ENCODE measurements around the gene GLB1L2. TPM values are rescaled to one million over a fixed set of nuclear protein-coding genes. Genes with fewer than 3 reads are reported as not detected.

GLB1L2 gene
- total RNA-seq, 5 donors from 2014 or later (not counting 1 experiment from before 2014, with no cell fraction given), result 1.4 to 3.6 (median 2.3) TPM

DNA sequence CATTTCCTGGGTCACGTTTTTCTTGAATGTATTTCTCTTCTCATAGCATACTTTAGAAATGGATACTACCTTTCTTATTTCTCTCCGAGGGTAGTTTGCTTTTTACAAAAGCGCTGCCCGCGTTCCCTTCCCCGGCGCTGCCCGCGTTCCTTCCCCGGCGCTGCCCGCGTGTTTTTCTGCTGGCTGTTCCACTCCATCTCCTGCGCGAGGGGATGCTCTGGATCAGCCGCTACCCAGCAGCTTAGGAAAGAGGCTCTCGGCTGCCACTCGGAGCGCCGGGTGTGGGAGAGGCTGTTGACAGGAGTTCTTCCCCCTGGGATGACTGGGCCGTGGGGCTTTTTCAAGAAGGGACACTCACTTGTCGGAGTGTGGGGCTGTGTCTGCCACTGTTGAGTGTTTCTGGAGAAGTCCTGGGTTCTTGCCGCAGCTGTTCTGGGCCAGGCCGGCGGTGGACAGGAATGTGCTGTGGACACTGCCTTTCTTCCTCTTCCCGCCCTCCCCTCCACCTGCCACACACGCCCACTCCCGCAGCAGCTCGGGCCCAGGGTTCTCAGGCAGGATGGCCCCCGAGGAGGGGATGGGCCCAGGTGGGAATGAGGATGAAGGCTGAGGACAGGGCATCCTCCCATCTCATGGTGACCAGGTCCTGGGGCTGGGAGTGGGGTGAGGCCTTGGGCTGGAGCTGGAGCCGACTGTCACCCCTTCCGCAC lies 30.6 kb downstream of the GLB1L2 start:
- peaks cover 5 to 12% of the 10 kb centered on the region in 2 donors for H3K27me3 Mint-ChIP-seq
- H3K4me3 Mint-ChIP-seq, result peak overlapping the region in 1 of 3 donors; percentile 64
- H3K4me1 Mint-ChIP-seq, result peaks cover 14 to 21% (median 19%) of the 10 kb centered on the region in 3 donors
- no peak overlapping the region for H3K27ac Mint-ChIP-seq
- ChIA-PET CTCF (no interaction called here), POLR2A (no interaction called here)
- Histone ChIP-seq H3K36me3 (ENCODE audit: control insufficient read depth in 2 of 2, extremely low read depth in 1 of 2, insufficient read depth in 1 of 2, low read length in 1 of 2) (no peaks in the 10 kb centered on the region), H3K27ac (ENCODE audit: low read length) (no peak overlapping the region), H3K4me1 (ENCODE audit: control insufficient read depth in 1 of 2, extremely low read depth in 1 of 2, insufficient read depth in 2 of 2, low read length in 2 of 2) (peaks cover 0 to 10% of the 10 kb centered on the region in 2 experiments), H3K9me3 (no peaks in the 10 kb centered on the region), H3K27me3 (replicated peaks in 1 of 2; ENCODE audit: control insufficient read depth in 2 of 2, extremely low read depth in 1 of 2, insufficient read depth in 2 of 2, low read length in 1 of 2) (peaks cover 0 to 30% of the 10 kb centered on the region in 2 experiments), H3K4me3 (ENCODE audit: control insufficient read depth in 1 of 2, extremely low read depth in 1 of 2, low read length in 1 of 2) (no peak overlapping the region)
- peak in 1 of 35 experiments; percentile 2 for DNase-seq
- ATAC-seq (replicated peaks in 1 of 4), result no peak
- 97% methylated on average over 6 of the region's 32 CpGs for WGBS (ENCODE audit: insufficient coverage)
- no peaks in the 10 kb centered on the region for H3K36me3 Mint-ChIP-seq
- H3K9me3 Mint-ChIP-seq, result no peaks in the 10 kb centered on the region

DNA sequence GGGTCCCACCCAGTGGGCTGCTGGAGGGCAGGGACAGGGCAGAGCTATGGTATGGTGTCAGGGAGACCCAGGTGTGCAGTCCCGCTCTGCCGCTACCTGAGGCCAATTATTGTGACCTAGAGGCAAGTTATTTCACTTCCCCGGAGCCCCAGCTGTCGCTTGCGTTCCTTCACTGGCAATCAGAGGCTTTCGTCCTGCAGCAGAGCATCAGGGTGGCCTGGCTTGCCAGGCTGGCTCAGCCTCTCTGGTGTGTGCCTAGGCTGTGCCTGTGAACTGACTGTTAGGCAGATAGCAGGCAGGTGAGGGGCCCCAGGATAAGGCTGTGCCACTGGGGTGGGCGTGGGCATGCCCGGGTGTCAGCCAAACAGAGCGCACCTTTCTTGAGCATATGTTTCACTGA lies 31.4 kb downstream of the GLB1L2 start:
- H3K27me3 Mint-ChIP-seq, result peaks cover 5 to 12% of the 10 kb centered on the region in 2 donors

DNA sequence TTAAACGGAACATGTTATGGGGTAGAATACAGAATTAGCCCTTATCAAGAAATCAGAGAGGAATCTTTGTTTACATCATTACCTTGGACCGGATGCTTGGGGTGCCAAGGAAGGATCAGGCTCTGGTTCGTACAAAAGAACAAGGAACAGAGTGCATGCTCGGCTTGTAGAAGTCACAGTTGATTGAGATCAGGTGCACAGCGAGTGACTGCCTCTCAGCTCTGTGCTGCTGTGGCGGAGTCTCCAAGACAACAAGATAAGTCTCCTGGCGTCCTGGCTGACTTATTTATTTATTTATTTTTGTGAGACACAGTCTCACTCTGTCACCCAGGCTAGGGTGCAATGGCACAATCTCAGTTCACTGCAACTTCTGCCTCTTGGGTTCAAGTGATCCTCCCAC lies 31.8 kb downstream of the GLB1L2 start:
- 94% methylated on average over 6 of the region's 7 CpGs for WGBS (ENCODE audit: insufficient coverage)

More for the DNA sequence above, 31.4 kb downstream of the GLB1L2 start:
- Histone ChIP-seq H3K27me3 (replicated peaks in 1 of 2; ENCODE audit: control insufficient read depth in 2 of 2, extremely low read depth in 1 of 2, insufficient read depth in 2 of 2, low read length in 1 of 2) (peaks cover 0 to 30% of the 10 kb centered on the region in 2 experiments), H3K36me3 (ENCODE audit: control insufficient read depth in 2 of 2, extremely low read depth in 1 of 2, insufficient read depth in 1 of 2, low read length in 1 of 2) (no peaks in the 10 kb centered on the region), H3K27ac (ENCODE audit: low read length) (no peak overlapping the region), H3K9me3 (no peaks in the 10 kb centered on the region), H3K4me1 (ENCODE audit: control insufficient read depth in 1 of 2, extremely low read depth in 1 of 2, insufficient read depth in 2 of 2, low read length in 2 of 2) (peaks cover 0 to 10% of the 10 kb centered on the region in 2 experiments), H3K4me3 (ENCODE audit: control insufficient read depth in 1 of 2, extremely low read depth in 1 of 2, low read length in 1 of 2) (no peak overlapping the region)
- WGBS (ENCODE audit: insufficient coverage), result 100% methylated on average over 6 of the region's 9 CpGs
- Mint-ChIP-seq H3K36me3 (no peaks in the 10 kb centered on the region), H3K4me3 (no peak overlapping the region), H3K9me3 (no peaks in the 10 kb centered on the region), H3K27ac (no peak overlapping the region), H3K4me1 (peaks cover 14 to 21% (median 19%) of the 10 kb centered on the region in 3 donors)
- DNase-seq, result no peak
- CTCF ChIA-PET, result no interaction called here
- POLR2A ChIA-PET, result no interaction called here
- no peak for ATAC-seq (replicated peaks in 1 of 4)

DNA sequence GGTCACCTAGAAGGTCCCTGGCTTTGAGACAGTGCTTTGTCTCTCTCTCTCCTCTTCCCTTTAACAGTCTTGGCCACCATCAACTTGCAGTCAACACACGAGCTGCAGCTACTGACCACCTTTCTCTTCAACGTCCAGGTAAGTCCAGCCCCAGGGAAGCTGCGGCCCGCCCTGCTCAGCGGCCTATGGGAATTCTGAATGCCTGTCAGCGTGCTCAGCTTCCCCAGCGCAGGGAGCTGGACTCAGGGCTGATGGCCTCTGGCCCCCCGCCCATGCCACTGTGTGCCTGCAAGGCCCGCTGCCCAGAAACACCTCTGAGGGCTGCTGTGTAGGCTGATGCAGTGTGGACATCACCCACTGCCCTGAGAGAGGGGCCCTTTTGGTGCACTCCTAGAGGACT lies 32.5 kb downstream of the GLB1L2 start:
- CTCF ChIA-PET, result no interaction called here
- Histone ChIP-seq H3K27ac (ENCODE audit: low read length) (no peak overlapping the region), H3K4me3 (ENCODE audit: control insufficient read depth in 1 of 2, extremely low read depth in 1 of 2, low read length in 1 of 2) (no peak overlapping the region), H3K9me3 (no peaks in the 10 kb centered on the region), H3K36me3 (ENCODE audit: control insufficient read depth in 2 of 2, extremely low read depth in 1 of 2, insufficient read depth in 1 of 2, low read length in 1 of 2) (no peaks in the 10 kb centered on the region), H3K27me3 (replicated peaks in 1 of 2; ENCODE audit: control insufficient read depth in 2 of 2, extremely low read depth in 1 of 2, insufficient read depth in 2 of 2, low read length in 1 of 2) (peaks cover 0 to 30% of the 10 kb centered on the region in 2 experiments), H3K4me1 (ENCODE audit: control insufficient read depth in 1 of 2, extremely low read depth in 1 of 2, insufficient read depth in 2 of 2, low read length in 2 of 2) (peaks cover 0 to 10% of the 10 kb centered on the region in 2 experiments)
- 84% methylated on average over 9 of the region's 9 CpGs for WGBS (ENCODE audit: insufficient coverage)
- POLR2A ChIA-PET, result no interaction called here
- ATAC-seq (replicated peaks in 1 of 4) (no peak), DNase-seq (no peak)
- peaks cover 14 to 21% (median 19%) of the 10 kb centered on the region in 3 donors for H3K4me1 Mint-ChIP-seq
- no peaks in the 10 kb centered on the region for H3K9me3 Mint-ChIP-seq
- H3K4me3 Mint-ChIP-seq, result no peak overlapping the region
- no peak overlapping the region for H3K27ac Mint-ChIP-seq
- no peaks in the 10 kb centered on the region for H3K36me3 Mint-ChIP-seq
- peaks cover 5 to 12% of the 10 kb centered on the region in 2 donors for H3K27me3 Mint-ChIP-seq

More for the DNA sequence above, 31.8 kb downstream of the GLB1L2 start:
- H3K27me3 ChIP-seq (replicated peaks in 1 of 2; ENCODE audit: control insufficient read depth in 2 of 2, extremely low read depth in 1 of 2, insufficient read depth in 2 of 2, low read length in 1 of 2), result peaks cover 0 to 30% of the 10 kb centered on the region in 2 experiments
- H3K36me3 ChIP-seq (ENCODE audit: control insufficient read depth in 2 of 2, extremely low read depth in 1 of 2, insufficient read depth in 1 of 2, low read length in 1 of 2), result no peaks in the 10 kb centered on the region
- peaks cover 0 to 10% of the 10 kb centered on the region in 2 experiments for H3K4me1 ChIP-seq (ENCODE audit: control insufficient read depth in 1 of 2, extremely low read depth in 1 of 2, insufficient read depth in 2 of 2, low read length in 2 of 2)
- no peak for ATAC-seq (replicated peaks in 1 of 4)
- peak in 1 of 35 experiments; percentile 1 for DNase-seq
- Mint-ChIP-seq H3K36me3 (no peaks in the 10 kb centered on the region), H3K27me3 (peaks cover 5 to 12% of the 10 kb centered on the region in 2 donors), H3K4me3 (no peak overlapping the region), H3K4me1 (peaks cover 14 to 21% (median 19%) of the 10 kb centered on the region in 3 donors), H3K9me3 (no peaks in the 10 kb centered on the region), H3K27ac (no peak overlapping the region)
- no peak overlapping the region for H3K27ac ChIP-seq (ENCODE audit: low read length)
- no peak overlapping the region for H3K4me3 ChIP-seq (ENCODE audit: control insufficient read depth in 1 of 2, extremely low read depth in 1 of 2, low read length in 1 of 2)
- ChIA-PET CTCF (no interaction called here), POLR2A (no interaction called here)
- H3K9me3 ChIP-seq, result no peaks in the 10 kb centered on the region

DNA sequence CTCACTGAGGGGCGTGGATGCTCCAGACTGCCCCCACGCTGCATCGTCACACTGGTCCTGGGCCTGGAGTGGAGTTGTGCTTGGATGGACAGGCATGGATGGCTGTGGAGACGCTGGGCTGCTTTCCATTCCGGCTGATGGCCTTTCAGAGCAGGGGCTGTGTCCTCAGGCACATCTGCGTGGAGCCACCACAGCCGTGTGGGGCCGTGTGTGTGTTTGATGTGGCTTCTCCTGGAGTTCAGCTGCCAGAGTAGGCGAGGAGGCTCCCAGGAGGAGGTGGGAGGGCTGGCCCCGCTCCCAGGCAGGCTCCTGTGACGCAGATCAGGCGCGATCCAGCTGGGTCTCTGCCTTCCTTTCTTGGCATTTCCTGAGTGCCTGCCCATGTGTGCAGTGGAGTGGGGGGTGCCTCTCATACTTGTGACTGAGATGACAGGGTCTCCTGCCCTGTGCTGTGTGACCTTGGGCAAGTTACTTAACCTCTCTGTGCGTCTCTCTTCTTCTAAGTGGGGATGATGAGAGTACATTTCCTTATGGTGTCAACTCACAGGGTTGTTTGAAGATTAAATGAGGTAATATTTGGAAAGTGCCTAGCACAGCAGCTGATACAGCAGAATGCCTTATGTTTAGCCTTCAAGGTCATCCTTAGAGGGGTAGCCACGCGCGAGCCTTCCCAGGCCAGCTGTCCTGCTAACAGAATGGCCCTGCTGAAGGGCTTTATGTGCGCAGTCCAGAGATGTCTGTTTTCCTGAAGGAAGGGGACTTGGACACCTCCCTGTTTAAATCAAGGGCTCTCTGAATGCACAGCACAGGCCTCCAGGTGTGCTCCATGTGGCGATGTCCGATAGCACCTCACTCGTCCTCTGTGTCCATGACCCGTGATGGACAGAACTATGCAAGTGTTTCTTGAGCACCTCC lies 33.5 kb downstream of the GLB1L2 start:
- Histone ChIP-seq H3K4me3 (ENCODE audit: control insufficient read depth in 1 of 2, extremely low read depth in 1 of 2, low read length in 1 of 2) (no peak overlapping the region), H3K27me3 (replicated peaks in 1 of 2; ENCODE audit: control insufficient read depth in 2 of 2, extremely low read depth in 1 of 2, insufficient read depth in 2 of 2, low read length in 1 of 2) (peaks cover 0 to 21% of the 10 kb centered on the region in 2 experiments), H3K9me3 (no peaks in the 10 kb centered on the region), H3K36me3 (ENCODE audit: control insufficient read depth in 2 of 2, extremely low read depth in 1 of 2, insufficient read depth in 1 of 2, low read length in 1 of 2) (no peaks in the 10 kb centered on the region), H3K27ac (ENCODE audit: low read length) (no peak overlapping the region), H3K4me1 (ENCODE audit: control insufficient read depth in 1 of 2, extremely low read depth in 1 of 2, insufficient read depth in 2 of 2, low read length in 2 of 2) (peaks cover 0 to 3% of the 10 kb centered on the region in 2 experiments)
- H3K9me3 Mint-ChIP-seq, result no peaks in the 10 kb centered on the region
- H3K4me3 Mint-ChIP-seq, result no peak overlapping the region
- H3K4me1 Mint-ChIP-seq, result peaks cover 10 to 13% (median 12%) of the 10 kb centered on the region in 3 donors
- CTCF ChIA-PET, result no interaction called here
- no peaks in the 10 kb centered on the region for H3K36me3 Mint-ChIP-seq
- H3K27me3 Mint-ChIP-seq, result peaks cover 5% of the 10 kb centered on the region in 2 donors
- no peak for DNase-seq
- POLR2A ChIA-PET, result no interaction called here
- H3K27ac Mint-ChIP-seq, result no peak overlapping the region
- 64% methylated on average over 16 of the region's 22 CpGs for WGBS (ENCODE audit: insufficient coverage)
- ATAC-seq (replicated peaks in 1 of 4), result no peak

DNA sequence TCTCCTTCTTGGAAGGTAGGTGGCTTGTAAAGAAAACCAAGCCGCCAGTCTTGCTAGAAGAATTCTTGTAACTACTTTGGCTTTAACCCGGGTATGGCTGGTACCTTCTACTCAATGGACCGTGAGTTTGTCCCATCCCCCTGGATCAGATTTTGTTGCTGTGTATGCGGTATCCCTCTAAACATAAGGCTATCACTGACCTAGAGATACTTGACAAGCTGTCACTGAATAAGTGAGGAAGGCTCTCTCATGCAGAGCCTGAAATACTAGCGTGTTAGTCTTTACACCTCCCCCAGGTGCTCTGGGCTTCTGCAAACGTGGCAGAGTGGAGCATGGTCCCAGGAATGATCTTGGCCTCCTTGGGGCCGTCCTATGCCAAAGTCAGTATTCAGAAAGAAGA lies 34.5 kb downstream of the GLB1L2 start:
- H3K4me3 ChIP-seq (ENCODE audit: control insufficient read depth in 1 of 2, extremely low read depth in 1 of 2, low read length in 1 of 2), result no peak overlapping the region
- CTCF ChIA-PET, result no interaction called here
- Mint-ChIP-seq H3K4me1 (peaks cover 7 to 10% (median 9%) of the 10 kb centered on the region in 3 donors), H3K27ac (no peak overlapping the region), H3K4me3 (no peak overlapping the region), H3K27me3 (peaks cover 3 to 5% of the 10 kb centered on the region in 2 donors), H3K9me3 (no peaks in the 10 kb centered on the region), H3K36me3 (no peaks in the 10 kb centered on the region)
- no peak overlapping the region for H3K27ac ChIP-seq (ENCODE audit: low read length)
- peaks cover 0 to 16% of the 10 kb centered on the region in 2 experiments for H3K27me3 ChIP-seq (replicated peaks in 1 of 2; ENCODE audit: control insufficient read depth in 2 of 2, extremely low read depth in 1 of 2, insufficient read depth in 2 of 2, low read length in 1 of 2)
- no peaks in the 10 kb centered on the region for H3K4me1 ChIP-seq (ENCODE audit: control insufficient read depth in 1 of 2, extremely low read depth in 1 of 2, insufficient read depth in 2 of 2, low read length in 2 of 2)
- no peak for ATAC-seq (replicated peaks in 1 of 4)
- no peaks in the 10 kb centered on the region for H3K9me3 ChIP-seq
- no peak for DNase-seq
- 67% methylated on average over 1 of the region's 7 CpGs for WGBS (ENCODE audit: insufficient coverage)
- POLR2A ChIA-PET, result no interaction called here
- no peaks in the 10 kb centered on the region for H3K36me3 ChIP-seq (ENCODE audit: control insufficient read depth in 2 of 2, extremely low read depth in 1 of 2, insufficient read depth in 1 of 2, low read length in 1 of 2)

All from T-cell (primary cell).